ENCODE results near the gene NKAIN2. TPM values are rescaled to one million over a fixed set of nuclear protein-coding genes. Genes with fewer than 3 reads are reported as not detected.

Gene NKAIN2
- polyA plus RNA-seq, 1 donor (not counting 4 experiments of a cell fraction or from before 2014, with no cell fraction given): 0.13 TPM

DNA sequence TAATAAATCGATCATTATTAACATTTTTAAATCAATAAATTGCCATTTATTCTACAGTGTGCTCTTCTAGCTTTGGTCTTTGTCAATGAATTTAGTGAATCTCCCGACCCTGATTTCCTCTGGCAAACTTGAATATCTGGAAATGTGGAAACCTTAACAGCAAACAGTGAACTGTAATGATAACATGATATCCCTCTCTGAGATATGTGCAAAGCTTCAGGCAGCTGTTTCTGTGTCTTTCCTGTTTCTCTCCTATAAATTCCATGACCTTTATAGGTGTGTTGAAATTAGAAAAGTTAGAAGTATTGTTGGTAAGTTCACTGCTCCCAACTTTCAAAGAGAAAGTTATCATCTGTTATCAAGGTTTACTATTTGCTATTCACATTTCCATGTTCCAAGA, 939.8 kb downstream of the NKAIN2 start:
- Histone ChIP-seq H3K4me2 (ENCODE audit: control insufficient read depth, extremely low read depth, insufficient read depth, low read depth, low read length) (peak overlapping the region; percentile 0), H3K79me2 (ENCODE audit: control insufficient read depth, insufficient read depth, low read length) (no peaks in the 10 kb centered on the region), H2AFZ (ENCODE audit: control insufficient read depth, low read length) (no peak overlapping the region), H3K9me3 (ENCODE audit: control insufficient read depth, low read depth, low read length) (no peaks in the 10 kb centered on the region), H4K20me1 (ENCODE audit: control insufficient read depth, extremely low read depth, insufficient read depth, low read length) (no peaks in the 10 kb centered on the region), H3K9me1 (ENCODE audit: control insufficient read depth, extremely low read depth, insufficient read depth, low read length) (no peaks in the 10 kb centered on the region), H3K4me1 (ENCODE audit: control insufficient read depth, extremely low read depth, insufficient read depth, low read length) (peaks cover 28% of the 10 kb centered on the region), H3K4me3 (ENCODE audit: control insufficient read depth in 2 of 3, extremely low read depth in 1 of 3, insufficient read depth in 2 of 3, low read depth in 1 of 3, low read length in 3 of 3) (no peak overlapping the region), H3K36me3 (ENCODE audit: control insufficient read depth in 2 of 2, extremely low read depth in 1 of 2, insufficient read depth in 2 of 2, low read length in 2 of 2) (no peaks in the 10 kb centered on the region), H3K9ac (ENCODE audit: control insufficient read depth, extremely low read depth, insufficient read depth, low read length) (no peak overlapping the region), H3K27me3 (ENCODE audit: control insufficient read depth, extremely low read depth, insufficient read depth, low read length) (peaks cover 5% of the 10 kb centered on the region), H3K27ac (ENCODE audit: control insufficient read depth, insufficient read depth, low read length) (no peak overlapping the region)
- no peak for TF ChIP-seq EZH2 (IDR thresholded peaks at IDR 0.05; ENCODE audit: low read length)
- TF ChIP-seq, protein P1, sequence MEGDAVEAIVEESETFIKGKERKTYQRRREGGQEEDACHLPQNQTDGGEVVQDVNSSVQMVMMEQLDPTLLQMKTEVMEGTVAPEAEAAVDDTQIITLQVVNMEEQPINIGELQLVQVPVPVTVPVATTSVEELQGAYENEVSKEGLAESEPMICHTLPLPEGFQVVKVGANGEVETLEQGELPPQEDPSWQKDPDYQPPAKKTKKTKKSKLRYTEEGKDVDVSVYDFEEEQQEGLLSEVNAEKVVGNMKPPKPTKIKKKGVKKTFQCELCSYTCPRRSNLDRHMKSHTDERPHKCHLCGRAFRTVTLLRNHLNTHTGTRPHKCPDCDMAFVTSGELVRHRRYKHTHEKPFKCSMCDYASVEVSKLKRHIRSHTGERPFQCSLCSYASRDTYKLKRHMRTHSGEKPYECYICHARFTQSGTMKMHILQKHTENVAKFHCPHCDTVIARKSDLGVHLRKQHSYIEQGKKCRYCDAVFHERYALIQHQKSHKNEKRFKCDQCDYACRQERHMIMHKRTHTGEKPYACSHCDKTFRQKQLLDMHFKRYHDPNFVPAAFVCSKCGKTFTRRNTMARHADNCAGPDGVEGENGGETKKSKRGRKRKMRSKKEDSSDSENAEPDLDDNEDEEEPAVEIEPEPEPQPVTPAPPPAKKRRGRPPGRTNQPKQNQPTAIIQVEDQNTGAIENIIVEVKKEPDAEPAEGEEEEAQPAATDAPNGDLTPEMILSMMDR (optimal IDR thresholded peaks at IDR 0.05 in 1 of 3, IDR thresholded peaks at IDR 0.05 in 1 of 3, conservative IDR thresholded peaks at IDR 0.05 in 1 of 3; ENCODE audit: extremely low read depth in 1 of 3, insufficient read depth in 2 of 3, low read length in 3 of 3): no peak
- FAIRE-seq (no peak), DNase-seq (ENCODE audit: low read depth, low spot score) (no peak)
- dilution Hi-C loops (cut with MboI; ENCODE audit: extremely low pct_ligation_motif_present, low sequenced_read_pairs): no loop called here

DNA sequence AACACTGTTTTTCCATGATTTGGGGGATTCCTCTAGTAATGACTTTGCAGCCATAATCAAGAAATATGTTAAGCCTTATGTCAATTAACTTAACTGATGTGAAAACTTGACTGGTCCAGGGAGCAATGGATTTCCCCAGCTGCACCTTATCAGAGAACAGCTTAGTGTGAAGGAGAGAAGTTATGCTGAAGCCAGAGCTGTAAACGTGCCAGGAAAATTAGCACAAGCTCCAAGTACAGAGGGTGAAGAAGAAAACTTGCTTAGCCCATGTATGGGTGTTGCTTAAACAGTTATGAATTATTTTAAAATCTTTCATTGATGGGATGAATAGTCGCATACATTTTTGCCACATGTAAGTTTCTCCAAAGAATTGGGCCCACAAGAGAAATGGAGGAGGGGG, 943.7 kb downstream of the NKAIN2 start:
- Histone ChIP-seq H3K9me1 (ENCODE audit: control insufficient read depth, extremely low read depth, insufficient read depth, low read length) (no peaks in the 10 kb centered on the region), H3K9me3 (ENCODE audit: control insufficient read depth, low read depth, low read length) (no peaks in the 10 kb centered on the region), H3K4me1 (ENCODE audit: control insufficient read depth, extremely low read depth, insufficient read depth, low read length) (peaks cover 14% of the 10 kb centered on the region), H3K4me2 (ENCODE audit: control insufficient read depth, extremely low read depth, insufficient read depth, low read depth, low read length) (no peak overlapping the region), H3K36me3 (ENCODE audit: control insufficient read depth in 2 of 2, extremely low read depth in 1 of 2, insufficient read depth in 2 of 2, low read length in 2 of 2) (no peaks in the 10 kb centered on the region), H3K9ac (ENCODE audit: control insufficient read depth, extremely low read depth, insufficient read depth, low read length) (no peak overlapping the region), H3K79me2 (ENCODE audit: control insufficient read depth, insufficient read depth, low read length) (no peaks in the 10 kb centered on the region), H3K27me3 (ENCODE audit: control insufficient read depth, extremely low read depth, insufficient read depth, low read length) (peaks cover 15% of the 10 kb centered on the region), H4K20me1 (ENCODE audit: control insufficient read depth, extremely low read depth, insufficient read depth, low read length) (no peaks in the 10 kb centered on the region), H3K4me3 (ENCODE audit: control insufficient read depth in 2 of 3, extremely low read depth in 1 of 3, insufficient read depth in 2 of 3, low read depth in 1 of 3, low read length in 3 of 3) (no peak overlapping the region), H3K27ac (ENCODE audit: control insufficient read depth, insufficient read depth, low read length) (no peak overlapping the region), H2AFZ (ENCODE audit: control insufficient read depth, low read length) (no peak overlapping the region)
- dilution Hi-C loops (cut with MboI; ENCODE audit: extremely low pct_ligation_motif_present, low sequenced_read_pairs): no loop called here
- TF ChIP-seq, protein P1 (optimal IDR thresholded peaks at IDR 0.05 in 1 of 3, IDR thresholded peaks at IDR 0.05 in 1 of 3, conservative IDR thresholded peaks at IDR 0.05 in 1 of 3; ENCODE audit: extremely low read depth in 1 of 3, insufficient read depth in 2 of 3, low read length in 3 of 3): no peak
- TF ChIP-seq EZH2 (IDR thresholded peaks at IDR 0.05; ENCODE audit: low read length): no peak
- no peak for FAIRE-seq
- DNase-seq (ENCODE audit: low read depth, low spot score): no peak
